ENCODE data around the gene PSEN1. TPM values are rescaled to one million over a fixed set of nuclear protein-coding genes. Genes with fewer than 3 reads are reported as not detected.

The PSEN1 gene
- polyA plus RNA-seq, 2 of the 4 experiments (the other 2 are of a cell fraction): 21.6 to 38.1 TPM

DNA sequence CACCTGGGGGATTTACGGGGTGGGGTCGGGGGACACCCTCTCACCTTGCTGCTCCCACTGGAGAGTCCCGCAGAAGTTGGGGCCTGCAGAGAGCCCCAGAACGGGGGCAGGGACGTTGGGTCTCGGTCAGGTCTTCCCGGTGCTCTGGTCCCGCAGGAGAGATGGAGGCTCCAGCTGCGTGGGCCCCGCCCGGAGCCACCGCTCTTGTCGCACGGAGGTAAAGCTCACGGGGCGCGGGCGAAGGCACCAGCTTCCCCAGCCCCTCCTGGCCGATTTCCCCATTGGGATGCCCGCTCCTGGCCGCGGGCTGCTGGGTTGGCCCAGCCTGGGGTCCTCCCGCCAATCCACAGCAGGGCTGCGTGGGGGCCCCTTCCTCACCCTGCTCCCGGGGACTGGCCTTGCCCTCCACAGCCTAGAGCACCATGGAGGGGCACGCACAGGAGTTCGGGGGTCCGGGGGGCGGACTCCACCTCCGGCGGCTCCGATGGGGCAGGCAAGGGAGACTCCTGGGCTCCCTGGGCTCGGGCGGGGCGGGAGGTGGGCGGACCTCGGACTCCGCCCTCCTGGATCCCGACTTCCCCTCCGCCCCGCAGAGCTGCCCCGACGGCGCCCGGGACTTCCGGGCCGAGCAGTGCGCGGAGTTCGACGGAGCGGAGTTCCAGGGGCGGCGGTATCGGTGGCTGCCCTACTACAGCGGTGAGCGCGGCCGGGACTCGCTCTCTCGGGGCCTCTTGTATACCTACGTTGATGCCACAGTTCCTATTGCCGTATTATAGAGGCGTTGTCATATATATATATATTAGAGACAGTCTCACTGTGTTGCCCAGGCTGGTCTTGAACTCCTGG is 109.4 kb downstream of the PSEN1 start:
- WGBS (ENCODE audit: missing lambda C conversion rate): 94% methylated on average over 49 of the region's 64 CpGs
- no peak overlapping the region for H3K4me2 ChIP-seq
- H3K4me3 ChIP-seq: no peak overlapping the region
- no peak for FAIRE-seq
- no peak for TF ChIP-seq NFE2L2 (conservative IDR thresholded peaks at IDR 0.05; ENCODE audit: low read length)
- no peak for ATAC-seq
- no peaks in the 10 kb centered on the region for H3K4me1 ChIP-seq
- H3K27ac ChIP-seq: no peak overlapping the region
- CTCF ChIA-PET: interaction anchor here (1.2 kb wide), 1 partner anchor 226 kb away, joined by 6 read pairs; no protein-coding TSS in a partner anchor
- H3K9me3 ChIP-seq: no peaks in the 10 kb centered on the region
- POLR2A ChIA-PET: no interaction called here
- no peak for DNase-seq (ENCODE audit: low read depth in 1 of 2, low spot score in 1 of 2)

GRCh38 chr14:73246387-73247150 is 110.3 kb downstream of the PSEN1 start:
- H3K4me1 ChIP-seq: no peaks in the 10 kb centered on the region
- CTCF ChIA-PET: interaction anchor here (1.0 kb wide), 1 partner anchor 8 kb away, joined by 3 read pairs; no protein-coding TSS in a partner anchor
- H3K4me2 ChIP-seq: no peak overlapping the region
- H3K4me3 ChIP-seq: no peak overlapping the region
- no peak overlapping the region for H3K27ac ChIP-seq
- POLR2A ChIA-PET: no interaction called here
- no peaks in the 10 kb centered on the region for H3K9me3 ChIP-seq
- no peak for TF ChIP-seq FOXS1 (CRISPR knock-in tag; IDR thresholded peaks at IDR 0.05)
- TF ChIP-seq JUN (IDR thresholded peaks at IDR 0.05): no peak
- no peak for TF ChIP-seq HOXA7 (CRISPR knock-in tag; IDR thresholded peaks at IDR 0.05)
- FAIRE-seq (no peak), DNase-seq (ENCODE audit: low read depth in 1 of 2, low spot score in 1 of 2) (no peak), ATAC-seq (no peak)
- 83% methylated on average over 18 of the region's 18 CpGs for WGBS (ENCODE audit: missing lambda C conversion rate)

- no peak for TF ChIP-seq ATOH8 (CRISPR knock-in tag; IDR thresholded peaks at IDR 0.05; ENCODE audit: low read depth)
- TF ChIP-seq RARB (CRISPR knock-in tag; IDR thresholded peaks at IDR 0.05): no peak
- TF ChIP-seq USF2 (IDR thresholded peaks at IDR 0.05): no peak
- no peak for TF ChIP-seq SREBF2 (IDR thresholded peaks at IDR 0.05)
- TF ChIP-seq CBX2 (IDR thresholded peaks at IDR 0.05; ENCODE audit: borderline replicate concordance, low read depth): no peak
- TF ChIP-seq POLR2AphosphoS2 (conservative IDR thresholded peaks at IDR 0.05; ENCODE audit: low read length): no peak
- TF ChIP-seq ZFP36 (IDR thresholded peaks at IDR 0.05; ENCODE audit: borderline replicate concordance, partially characterized antibody): no peak
- TF ChIP-seq KDM5A (IDR thresholded peaks at IDR 0.05): no peak
- no peak for TF ChIP-seq CEBPB (IDR thresholded peaks at IDR 0.05)
- TF ChIP-seq HOXB13 (CRISPR knock-in tag; IDR thresholded peaks at IDR 0.05; ENCODE audit: low read depth): no peak
- no peak for TF ChIP-seq FOSB (CRISPR knock-in tag; IDR thresholded peaks at IDR 0.05)
- TF ChIP-seq CBX8 (IDR thresholded peaks at IDR 0.05): no peak
- TF ChIP-seq JUNB (IDR thresholded peaks at IDR 0.05): no peak
- TF ChIP-seq, protein P1, sequence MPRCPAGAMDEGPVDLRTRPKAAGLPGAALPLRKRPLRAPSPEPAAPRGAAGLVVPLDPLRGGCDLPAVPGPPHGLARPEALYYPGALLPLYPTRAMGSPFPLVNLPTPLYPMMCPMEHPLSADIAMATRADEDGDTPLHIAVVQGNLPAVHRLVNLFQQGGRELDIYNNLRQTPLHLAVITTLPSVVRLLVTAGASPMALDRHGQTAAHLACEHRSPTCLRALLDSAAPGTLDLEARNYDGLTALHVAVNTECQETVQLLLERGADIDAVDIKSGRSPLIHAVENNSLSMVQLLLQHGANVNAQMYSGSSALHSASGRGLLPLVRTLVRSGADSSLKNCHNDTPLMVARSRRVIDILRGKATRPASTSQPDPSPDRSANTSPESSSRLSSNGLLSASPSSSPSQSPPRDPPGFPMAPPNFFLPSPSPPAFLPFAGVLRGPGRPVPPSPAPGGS (IDR thresholded peaks at IDR 0.05): no peak
- FAIRE-seq (no peak), DNase-seq (ENCODE audit: low read depth in 1 of 2, low spot score in 1 of 2) (no peak), ATAC-seq (no peak)
- CTCF ChIA-PET: interaction anchor here (0.6 to 1.7 kb wide), 2 partner anchors 16 to 732 kb away, joined by 3 to 4 read pairs; no protein-coding TSS in a partner anchor
- H3K9me3 ChIP-seq: no peaks in the 10 kb centered on the region
- no peak overlapping the region for H3K4me2 ChIP-seq
- POLR2A ChIA-PET: no interaction called here
- H3K27ac ChIP-seq: no peak overlapping the region
- H3K4me1 ChIP-seq: no peaks in the 10 kb centered on the region
- no peak overlapping the region for H3K4me3 ChIP-seq
- 74% methylated on average over 7 of the region's 9 CpGs for WGBS (ENCODE audit: missing lambda C conversion rate)
Observed at GRCh38 chr14:73248108-73248868, 112.0 kb downstream of the PSEN1 start.
